HG02840 (cell line): ENCODE measurements around the gene RRP7A.
"Not testable (repeated sequence)": the region's sequence is repeated elsewhere in the genome, so short reads cannot be mapped to it uniquely, and the experiment has no call there.

Experiments
- ATAC-seq: cut with Tn5 transposase; IDR thresholded peaks from one replicate; pipeline ENCODE4 v1.9.1; 2021; ENCODE audit warnings: mild to moderate bottlenecking, moderate library complexity, moderate number of reproducible peaks; ENCODE audit not compliant: unreplicated experiment, low FRiP score

RRP7A gene, protein sequence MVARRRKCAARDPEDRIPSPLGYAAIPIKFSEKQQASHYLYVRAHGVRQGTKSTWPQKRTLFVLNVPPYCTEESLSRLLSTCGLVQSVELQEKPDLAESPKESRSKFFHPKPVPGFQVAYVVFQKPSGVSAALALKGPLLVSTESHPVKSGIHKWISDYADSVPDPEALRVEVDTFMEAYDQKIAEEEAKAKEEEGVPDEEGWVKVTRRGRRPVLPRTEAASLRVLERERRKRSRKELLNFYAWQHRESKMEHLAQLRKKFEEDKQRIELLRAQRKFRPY

DNA sequence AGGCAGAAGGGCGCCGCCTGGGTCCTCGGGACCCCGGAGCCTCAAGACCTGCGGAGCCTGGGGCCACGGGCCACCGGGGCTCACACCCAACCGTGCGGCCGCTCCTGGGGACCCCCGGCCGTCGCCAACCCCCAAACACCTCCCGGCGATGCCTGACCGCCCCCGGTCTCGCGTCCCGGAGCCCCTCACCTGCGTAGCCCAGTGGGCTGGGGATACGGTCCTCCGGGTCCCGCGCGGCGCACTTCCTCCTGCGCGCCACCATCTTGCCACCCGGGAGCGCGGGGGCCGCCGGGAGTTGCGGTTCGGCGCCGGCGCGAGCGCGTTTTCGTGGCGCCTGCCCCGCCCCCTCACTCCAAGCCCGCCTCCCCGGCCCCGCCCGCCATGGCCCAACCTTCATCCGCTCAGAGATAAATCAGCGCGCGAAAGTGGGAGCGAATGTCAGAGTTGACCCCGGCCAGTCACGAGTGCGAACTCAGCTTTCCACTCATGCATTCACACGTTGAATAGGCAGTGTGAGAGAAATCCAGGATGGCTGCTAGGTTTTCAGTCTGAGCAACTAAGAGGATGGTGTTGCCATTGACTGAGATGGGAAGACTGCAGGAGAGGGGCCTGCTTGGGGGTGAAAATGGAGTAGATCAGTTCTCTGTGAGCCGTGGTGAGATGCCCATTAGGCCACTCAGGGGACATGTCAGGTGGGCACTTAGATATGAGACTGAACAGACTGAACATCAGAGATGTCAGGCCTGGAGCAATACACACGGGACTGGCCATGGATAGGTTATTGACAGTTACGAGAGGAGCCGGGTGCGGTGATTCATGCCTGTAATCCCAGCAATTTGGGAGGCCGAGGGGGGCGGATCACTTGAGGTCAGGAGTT lies at the start of gene RRP7A:
Gene RRP7A, minus strand, starts transcription at position 272 of the 877 bp plus-strand sequence. Its CDS starts 10 bp downstream, at position 262.
- no peak for ATAC-seq

DNA sequence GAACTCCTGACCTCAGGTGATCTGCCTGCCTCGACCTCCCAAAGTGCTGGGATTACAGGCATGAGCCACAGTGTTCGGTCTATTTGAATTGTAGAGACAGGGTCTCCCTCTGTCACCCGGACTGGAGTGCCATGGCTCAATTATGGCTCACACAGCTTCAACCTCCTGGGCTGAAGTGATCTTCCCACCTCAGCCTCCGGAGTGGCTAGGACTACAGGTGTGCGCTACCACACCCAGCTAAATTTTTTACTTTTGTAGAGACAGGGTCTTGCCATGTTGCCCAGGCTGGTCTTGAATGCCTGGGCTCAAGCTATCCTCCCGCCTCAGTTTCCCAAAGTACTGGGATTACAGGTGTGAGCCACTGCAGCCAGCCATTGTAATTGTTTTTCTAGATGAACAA lies 48.4 kb upstream of the RRP7A start:
- not testable (repeated sequence) for ATAC-seq

DNA sequence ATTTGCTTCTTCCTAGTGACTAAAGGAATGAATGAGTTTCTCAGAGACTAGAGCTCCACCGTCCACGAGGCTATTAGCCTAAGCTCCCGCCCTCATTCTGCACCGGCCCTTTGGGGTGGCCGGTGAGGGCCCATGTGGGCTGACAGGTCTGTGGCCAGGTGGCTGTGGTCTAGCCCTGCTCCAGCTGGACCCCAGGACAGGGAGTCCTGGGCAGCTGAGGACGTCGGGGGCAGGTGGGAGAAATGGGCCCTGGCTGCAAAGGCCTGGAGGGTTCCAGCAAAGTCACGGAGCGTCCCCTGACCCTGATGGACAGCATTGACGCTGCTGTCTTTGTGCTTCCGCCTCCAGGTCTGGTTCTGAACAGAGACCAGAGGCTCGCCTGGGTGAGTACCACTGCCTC lies 46.4 kb upstream of the RRP7A start:
- no peak for ATAC-seq

DNA sequence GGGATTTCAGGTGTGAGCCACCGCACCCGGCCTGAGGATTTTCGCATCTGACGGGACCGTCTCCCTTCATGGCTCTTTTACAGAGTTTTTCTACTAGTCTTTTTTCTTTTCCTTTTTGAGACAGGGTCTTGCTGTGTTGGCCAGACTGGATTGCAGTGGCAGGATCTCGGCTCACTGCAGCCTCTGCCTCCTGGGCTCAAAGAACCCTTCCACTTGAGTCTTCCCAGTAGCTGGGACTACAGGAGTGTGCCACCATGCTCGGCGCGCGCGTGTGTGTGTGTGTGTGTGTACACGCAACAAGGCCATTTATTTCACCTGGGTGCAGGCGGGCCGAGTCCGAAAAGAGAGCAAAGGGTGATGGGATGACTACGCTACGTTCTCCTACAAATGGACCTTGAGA lies 45.1 kb upstream of the RRP7A start:
- no peak for ATAC-seq

DNA sequence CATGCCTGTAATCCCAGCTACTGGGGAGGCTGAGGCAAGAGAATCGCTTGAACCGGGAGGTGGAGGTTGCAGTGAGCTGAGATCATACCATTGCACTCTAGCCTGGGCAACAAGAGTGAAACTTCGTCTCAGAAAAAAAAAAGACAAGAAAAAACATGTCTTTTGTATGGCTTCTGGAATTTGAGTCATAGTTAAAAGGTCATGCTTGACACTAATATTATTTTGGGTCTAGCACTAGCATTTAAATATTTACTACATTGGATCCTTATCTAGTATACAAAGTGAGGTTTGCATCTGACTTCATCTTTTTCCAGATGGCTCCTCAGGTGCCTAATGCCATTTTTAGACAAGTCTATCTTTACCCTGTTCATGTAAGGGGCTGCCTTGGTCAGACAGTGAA lies 44.3 kb upstream of the RRP7A start:
- not testable (repeated sequence) for ATAC-seq

DNA sequence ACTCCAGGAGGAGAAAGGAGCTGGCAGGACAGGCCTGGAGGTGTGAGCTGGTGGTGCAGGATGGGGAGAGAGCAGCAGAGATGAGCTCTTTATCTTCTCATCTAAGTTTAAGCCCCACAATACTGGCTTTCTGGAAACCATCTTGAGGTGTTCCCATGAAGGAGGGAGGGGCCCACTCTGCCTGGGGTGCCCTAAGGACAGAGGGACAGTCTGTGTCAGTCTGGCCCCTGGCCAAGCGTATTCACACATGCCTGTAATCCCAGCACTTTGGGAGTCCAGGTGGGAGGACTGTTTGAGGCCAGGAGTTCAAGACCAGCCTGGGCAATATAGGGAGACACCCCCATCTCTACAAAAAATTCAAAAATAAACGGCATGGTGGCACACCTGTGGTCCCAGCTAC lies 43.1 kb upstream of the RRP7A start:
- no peak for ATAC-seq

DNA sequence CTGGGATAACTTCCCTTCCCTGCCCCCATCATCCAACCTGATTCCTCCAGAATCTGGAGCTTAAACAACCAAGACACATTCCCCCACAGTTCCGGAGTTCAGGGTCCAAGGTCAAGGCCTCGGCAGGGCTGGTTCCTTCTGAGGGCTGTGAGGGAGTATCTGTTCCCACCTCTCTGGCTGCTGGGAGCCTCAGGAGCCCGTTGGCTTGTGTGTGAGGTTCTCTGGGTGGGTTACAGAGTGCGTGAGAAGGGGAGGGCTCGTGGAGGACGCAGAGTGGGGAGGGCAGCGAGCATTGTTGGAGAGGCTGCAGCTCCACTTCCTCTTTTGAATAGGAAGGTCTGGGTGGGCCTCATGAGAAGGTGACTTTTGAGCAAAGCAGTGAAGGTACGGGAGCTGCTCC lies 42.7 kb upstream of the RRP7A start:
- ATAC-seq, result no peak

DNA sequence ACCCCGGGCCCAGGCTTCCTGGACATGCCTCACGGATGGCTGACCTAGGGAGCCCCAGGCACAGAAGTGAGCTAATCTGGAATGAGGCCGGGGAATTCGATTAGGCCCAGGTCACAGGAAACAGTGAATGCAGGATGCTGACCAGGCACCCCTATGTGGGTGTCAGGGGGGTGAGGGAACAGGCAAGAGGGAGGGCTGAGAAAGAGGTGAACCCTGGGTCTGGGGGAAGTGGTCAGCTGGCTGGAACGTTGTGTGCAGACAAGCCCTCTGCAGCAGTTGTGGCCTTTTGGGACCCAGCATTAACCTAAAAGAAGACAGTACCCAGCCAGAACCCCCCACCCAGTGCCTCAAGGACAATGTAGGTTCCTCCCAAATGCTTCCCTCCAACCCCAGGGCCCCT lies 42.3 kb upstream of the RRP7A start:
- no peak for ATAC-seq

DNA sequence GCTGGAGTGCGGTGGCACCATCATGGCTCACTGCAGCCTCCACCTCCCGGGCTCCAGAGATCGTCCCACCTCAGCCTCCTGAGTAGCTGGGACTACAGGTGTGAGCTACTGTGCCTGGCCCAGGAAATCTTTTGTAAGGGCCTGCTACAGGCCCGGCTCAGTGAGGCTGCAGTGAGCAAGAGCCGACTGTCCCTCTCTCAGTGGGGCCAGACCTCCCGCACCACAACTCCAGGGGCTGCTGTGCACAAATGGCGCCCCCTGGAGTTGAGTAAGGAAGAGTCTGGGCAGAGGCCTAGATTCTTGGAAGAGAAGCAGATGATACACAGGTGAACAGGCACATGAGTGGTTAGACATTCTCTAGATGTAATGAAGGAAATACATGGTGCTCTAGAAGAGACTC lies 41.2 kb upstream of the RRP7A start:
- ATAC-seq, result no peak

DNA sequence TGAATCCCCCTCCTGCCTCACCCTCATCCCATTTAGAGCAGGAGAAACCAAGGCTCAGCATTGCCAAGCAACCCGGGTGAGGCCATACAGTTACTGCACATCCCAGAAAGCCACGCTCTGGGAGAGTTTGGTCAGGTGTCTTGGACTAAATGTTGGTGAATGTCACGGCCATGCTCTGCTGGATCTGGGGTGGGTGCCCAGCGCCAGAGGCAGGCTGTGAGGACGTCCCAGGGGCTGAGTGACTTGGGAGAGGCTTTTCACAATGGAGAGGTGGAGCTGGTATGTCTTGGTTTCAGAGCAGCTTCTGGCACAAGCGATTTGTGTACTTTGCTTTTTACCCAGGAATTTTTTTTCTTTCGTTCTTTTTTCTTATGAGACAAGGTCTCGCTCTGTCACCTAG lies 40.8 kb upstream of the RRP7A start:
- no peak for ATAC-seq

DNA sequence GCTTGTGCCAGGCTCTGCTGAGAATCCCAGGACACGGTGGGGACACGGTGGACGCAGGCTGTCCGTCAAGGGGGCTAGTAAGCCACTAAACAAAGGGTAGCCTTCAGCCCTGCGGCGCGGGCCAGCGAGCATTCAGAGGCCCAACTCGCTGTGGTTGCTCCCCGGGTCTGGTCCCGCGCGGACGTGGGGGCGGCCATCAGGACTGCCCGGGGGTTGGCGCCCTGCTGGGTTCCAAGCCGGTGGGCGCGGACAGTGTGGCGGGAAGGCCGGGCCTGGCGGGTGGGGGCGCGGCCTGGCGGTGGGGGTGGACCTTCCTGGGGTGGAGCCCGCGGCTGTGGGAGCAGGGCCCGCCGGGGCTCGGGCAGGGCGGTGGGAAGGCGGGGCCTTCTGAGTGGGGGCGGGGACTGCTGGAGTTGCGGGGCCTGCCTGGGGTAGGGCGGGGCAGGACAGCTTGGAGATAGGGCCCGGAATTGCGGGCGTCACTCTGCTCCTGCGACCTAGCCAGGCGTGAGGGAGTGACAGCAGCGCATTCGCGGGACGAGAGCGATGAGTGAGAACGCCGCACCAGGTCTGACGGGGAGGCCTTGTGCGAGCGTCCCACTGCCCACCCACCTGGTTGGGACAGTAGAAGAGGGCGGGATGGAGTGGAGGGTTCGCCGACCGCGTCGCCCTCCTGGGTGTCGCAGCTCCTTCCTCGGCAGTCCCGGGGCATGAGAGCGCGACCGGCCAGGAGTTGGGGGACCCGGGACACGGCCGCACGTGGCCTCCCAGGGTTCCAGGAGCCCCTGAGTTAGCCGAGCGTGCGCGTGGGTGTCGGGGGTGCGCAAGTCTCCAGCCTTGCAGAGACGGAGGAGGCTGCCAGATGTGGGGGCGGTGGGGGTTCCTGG lies 34.1 kb upstream of the RRP7A start, which contains the start of gene SERHL2:
Gene SERHL2, plus strand, starts transcription at position 482 of the 887 bp plus-strand sequence. Its CDS starts 65 bp downstream, at position 547.
- no peak for ATAC-seq

DNA sequence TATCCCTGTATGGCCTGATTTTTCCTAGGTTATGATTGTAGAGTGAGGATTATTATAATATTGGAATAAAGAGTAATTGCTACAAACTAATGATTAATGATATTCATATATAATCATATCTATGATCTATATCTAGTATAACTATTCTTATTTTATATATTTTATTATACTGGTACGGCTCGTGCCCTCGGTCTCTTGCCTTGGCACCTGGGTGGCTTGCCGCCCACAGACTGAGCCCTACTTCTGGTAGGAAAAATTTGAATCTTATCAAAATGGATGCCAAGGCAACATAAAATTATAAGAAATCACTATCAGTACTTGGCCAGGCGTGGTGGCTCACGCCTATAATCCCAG lies 32.7 kb upstream of the RRP7A start:
- not testable (repeated sequence) for ATAC-seq

DNA sequence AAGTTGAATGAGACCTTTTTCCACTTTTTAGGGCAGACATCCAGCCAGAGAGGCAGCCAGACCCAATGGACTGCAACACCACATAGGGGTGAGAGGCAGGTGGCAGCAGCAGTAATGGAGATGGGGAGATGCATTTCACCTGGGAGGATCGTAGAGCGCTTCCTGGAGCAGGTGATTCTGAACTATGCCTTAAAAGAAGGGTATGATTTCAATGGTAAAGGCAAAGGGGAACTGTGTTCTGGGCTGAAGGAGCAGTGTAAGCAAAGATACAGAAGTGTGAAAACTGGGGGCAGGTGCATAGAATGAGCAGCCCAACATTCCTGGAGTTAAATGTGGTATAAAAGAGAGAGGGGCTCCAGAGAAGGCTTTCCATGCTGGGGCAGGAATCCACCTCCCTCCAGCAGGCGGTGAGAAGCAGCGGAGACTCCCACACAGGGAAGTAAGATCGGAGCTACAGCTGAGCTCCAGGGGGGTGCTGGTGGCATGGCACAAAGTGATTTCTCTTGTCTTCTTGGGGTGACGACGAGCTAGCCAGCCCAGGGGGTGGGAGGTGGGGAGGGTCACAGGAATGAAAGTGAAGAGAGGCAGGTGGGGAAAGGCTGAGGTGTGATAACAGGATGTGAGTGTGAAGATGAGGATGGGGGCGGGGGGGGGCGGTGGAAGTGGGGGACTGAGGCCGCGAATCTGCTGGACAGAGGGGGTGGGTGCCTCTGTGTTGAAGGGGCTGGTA lies 29.9 kb upstream of the RRP7A start:
- ATAC-seq, result no peak

DNA sequence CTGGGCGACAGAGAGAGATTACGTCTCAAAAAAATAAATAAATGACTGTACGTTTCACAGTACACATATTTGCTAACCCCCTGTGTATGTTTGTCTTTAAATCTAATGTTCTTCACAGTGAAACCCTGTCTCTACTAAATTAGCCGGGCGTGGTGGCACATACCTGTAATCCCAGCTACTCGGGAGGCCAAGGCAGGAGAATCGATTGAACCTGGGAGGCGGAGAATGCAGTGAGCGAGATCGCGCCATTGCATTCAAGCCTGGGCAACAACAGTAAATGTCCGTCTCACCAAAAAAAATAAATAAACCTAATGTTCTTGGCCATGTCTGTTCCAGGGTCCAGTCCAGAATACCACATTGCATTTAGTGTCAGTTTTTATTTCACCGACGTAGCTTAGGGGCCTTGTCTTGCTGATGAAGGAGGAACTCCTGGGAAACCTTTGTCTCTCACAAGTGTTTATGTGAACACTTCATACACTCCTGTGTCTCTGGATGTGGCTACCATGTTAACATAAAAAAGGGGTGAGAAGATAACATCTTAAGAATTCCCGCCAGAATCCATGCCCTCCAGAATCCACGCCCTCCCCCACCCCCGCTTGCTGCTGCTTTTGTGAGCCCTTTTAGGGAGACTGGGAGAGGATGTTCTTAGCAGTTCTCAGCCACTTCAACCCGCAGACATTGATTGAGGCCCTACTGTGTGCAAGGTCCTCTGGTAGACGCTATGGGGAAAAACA lies 29.2 kb upstream of the RRP7A start:
- ATAC-seq, result no peak

DNA sequence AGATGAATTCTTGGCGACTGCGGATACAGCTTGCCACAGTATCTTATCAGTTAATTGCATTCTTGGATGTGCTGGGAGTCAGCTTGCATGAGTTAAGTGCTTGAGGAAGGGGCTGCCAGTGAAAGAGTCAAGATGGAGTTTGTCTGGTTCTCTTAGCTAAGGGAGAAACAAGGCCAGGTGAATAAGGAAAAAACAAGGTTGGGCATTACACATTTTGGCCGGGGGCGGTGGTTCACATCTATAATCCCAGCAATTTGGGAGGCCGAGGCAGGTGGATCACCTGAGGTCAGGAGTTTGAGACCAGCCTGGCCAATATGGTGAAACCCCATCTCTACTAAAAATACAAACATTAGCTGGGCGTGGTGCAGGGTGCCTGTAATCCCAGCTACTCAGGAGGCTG lies 28.5 kb upstream of the RRP7A start:
- not testable (repeated sequence) for ATAC-seq

DNA sequence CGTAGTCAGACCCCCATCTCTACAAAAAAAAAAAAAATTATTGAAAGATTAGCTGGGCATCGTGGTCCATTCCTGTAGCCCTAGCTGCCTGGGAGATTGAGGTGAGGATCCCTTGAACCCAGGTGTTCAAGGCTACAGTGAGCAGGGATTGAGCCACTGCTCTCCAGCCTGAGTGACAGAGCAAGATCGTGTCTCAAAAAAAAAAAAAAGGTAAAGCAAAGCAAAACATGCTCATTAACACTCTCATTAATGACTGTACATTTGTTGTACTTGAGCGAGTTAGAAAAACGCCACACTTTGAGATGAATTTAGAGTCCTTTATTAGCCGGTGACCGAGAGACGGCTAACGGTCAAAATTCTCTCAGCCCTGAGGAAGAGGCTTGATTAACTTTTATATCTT lies 28.0 kb upstream of the RRP7A start:
- ATAC-seq, result no peak

DNA sequence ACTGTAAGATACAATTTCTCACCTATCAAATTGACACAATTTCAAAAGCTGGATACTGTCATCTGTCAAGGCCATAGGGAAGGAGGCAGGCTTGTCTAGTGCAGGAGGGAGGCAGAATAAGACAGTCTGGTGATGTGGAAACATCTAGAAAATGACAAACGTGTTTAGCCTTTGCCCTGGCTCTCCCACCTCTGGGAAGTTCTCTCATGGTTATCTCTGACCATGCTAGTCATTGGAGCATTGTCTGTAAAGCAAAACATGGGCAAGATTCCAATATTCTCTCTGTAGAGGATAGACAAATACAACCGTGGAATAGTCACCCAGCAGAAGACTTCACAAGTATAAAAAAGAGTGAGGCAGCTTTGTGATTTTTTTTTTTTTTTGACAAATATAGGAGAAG lies 25.1 kb upstream of the RRP7A start:
- no peak for ATAC-seq

DNA sequence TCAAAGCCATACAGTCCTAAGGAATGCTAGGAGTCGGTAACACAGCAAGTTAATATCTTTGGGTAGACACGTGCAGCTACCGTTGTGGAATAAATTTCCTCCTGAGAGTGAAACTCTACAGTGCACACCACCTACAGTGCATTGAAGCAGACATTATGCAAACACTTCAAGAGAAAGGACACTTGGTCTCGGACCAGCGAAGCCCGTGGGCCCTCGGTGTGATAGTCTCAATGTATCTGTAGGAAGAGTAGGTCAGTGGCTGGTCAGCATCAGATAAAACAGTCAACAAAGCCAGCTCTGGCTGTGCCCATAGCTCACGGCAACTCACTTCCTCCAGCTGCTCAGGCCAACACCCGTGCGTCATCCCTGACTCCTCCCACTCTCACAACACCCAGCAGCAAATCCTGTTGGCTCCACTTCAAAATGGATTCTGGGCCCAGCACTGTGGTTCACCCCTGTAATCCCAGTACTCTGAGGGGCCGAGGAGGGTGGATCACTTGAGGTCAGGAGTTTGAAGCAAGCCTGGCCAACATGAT lies 19.7 kb upstream of the RRP7A start:
- not testable (repeated sequence) for ATAC-seq

DNA sequence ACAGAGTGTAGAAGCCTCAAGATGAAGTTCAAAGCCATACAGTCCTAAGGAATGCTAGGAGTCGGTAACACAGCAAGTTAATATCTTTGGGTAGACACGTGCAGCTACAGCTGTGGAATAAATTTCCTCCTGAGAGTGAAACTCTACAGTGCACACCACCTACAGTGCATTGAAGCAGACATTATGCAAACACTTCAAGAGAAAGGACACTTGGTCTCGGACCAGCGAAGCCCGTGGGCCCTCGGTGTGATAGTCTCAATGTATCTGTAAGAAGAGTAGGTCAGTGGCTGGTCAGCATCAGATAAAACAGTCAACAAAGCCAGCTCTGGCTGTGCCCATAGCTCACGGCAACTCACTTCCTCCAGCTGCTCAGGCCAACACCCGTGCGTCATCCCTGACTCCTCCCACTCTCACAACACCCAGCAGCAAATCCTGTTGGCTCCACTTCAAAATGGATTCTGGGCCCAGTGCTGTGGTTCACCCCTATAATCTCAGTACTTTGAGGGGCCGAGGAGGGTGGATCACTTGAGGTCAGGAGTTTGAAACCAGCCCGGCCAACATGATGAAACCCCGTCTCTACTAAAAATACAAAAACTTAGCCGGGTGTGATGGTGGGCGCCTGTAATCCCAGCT lies 17.7 kb upstream of the RRP7A start:
- ATAC-seq, result not testable (repeated sequence)
